Tibial nerve (tissue), 3 donors: ENCODE measurements around the gene LRRC57.

Source experiments
- CTCF ChIP-seq, 5 experiments: fragments of 200-600 bp in 3 of 5; fragments of 450-650 bp in 2 of 5; sonication (generic) in 3 of 5; IDR thresholded peaks; one replicate each; pipeline ENCODE4 v1.5.1; 2016 to 2019; ENCODE audit warnings: antibody characterized with exemption in 5 of 5, mild to moderate bottlenecking in 3 of 5, moderate library complexity in 2 of 5
- POLR2A ChIP-seq, 2 donors: fragments of 450-650 bp; IDR thresholded peaks; one replicate each; pipeline ENCODE4 v1.6.1; 2017; ENCODE audit warnings: antibody characterized with exemption in 2 of 2, mild to moderate bottlenecking in 2 of 2, moderate library complexity in 2 of 2

DNA sequence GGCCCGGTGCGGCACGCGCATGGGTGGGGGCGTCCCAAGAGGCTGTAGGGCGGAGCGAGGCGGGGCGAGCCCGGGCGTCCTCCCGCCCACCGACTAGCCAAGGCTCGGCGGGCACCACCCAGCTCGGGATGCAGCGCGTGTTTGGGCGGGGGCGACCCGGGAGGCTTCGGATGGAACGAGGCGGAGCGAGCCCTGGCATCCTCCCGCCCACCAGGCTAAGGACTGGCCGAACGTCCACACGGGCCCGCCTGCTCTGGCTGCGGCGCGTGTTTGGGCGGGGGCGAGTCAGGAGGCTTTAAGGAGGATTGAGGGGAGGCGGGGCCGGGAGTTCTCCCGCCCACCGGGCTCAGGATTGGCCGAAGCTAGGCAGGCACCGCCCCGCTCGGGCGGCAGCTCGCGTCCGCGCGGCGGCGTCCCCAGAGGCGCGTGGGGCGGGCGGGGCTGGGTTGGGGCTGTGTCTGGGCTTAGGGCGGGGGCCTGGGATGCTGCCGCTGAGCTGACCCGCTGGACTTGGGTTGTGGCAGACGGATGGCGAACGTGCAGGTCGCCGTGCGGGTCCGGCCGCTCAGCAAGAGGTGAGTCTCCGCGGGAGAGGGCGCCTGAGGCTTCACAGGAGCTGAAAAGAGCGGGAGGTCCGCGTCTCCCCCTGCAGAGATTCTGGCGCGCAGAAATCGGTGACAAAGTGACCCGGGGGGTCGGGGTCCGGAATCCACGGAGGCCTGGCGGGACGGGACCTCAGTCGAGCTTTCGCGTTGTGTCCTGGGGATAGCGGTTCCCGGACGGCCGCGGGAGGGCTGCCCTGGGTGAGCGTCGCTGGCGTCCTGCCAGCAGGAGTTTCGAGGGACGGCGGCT, 26.8 kb upstream of the LRRC57 start, which contains the start of gene STARD9:
- TF ChIP-seq POLR2A (IDR thresholded peaks at IDR 0.05) = peak; percentile 44 to 86
- peak in 2 of 5 experiments; percentile 8 to 33 for TF ChIP-seq CTCF (IDR thresholded peaks at IDR 0.05)
